GM12865 (cell line): ENCODE results near the gene GNB1L.

ENCODE experiments used
- DNase-seq: peaks from one replicate; pipeline ENCODE4 v3.0.0; 2010; ENCODE audit warnings: low read depth
- H3K4me3 ChIP-seq: 2 replicates; pipeline ENCODE4 v1.5.1; 2011; ENCODE audit warnings: mild to moderate bottlenecking, low read depth, low read length, control low read depth
- CTCF ChIP-seq: IDR thresholded peaks from 2 replicates; pipeline ENCODE4 v1.5.1; 2011; ENCODE audit warnings: low read length, control low read depth, low read depth, inconsistent platforms; ENCODE audit not compliant: insufficient read depth; ENCODE audit errors: missing control alignments

Gene GNB1L

DNA sequence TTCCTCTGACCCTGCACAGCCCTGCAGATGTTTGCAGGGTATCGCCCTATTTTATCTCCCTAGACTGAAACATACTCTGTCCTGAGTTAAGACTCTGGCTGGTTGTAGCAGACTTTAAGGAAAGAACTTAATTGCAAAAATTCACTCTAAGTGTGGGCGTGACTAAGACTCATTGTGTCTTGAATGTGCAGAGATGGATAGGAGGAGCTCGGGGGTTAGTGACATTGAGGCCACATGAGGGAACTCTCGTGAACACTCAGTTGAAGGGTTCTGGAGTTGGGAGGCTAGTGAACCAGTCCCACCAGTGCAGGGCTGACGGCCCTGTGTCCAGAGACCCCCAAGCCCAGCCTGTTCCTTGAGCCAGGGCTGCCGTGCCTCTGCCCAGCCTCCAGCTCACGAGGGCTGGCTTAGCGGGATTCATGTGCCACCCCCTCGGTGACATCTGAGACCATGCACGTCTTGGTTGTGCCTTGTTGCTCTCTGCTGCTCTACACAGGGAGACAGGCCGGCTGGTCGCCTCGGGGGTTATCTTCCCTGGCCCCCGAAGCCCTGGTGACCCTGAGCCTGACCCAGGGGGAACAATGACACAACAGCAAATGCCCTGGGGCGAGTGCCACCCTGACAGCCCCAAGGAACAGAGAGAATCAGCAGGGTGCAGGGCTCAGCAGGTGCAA is 105.5 kb downstream of the GNB1L start:
- DNase-seq, result no peak
- no peak overlapping the region for H3K4me3 ChIP-seq
- no peak for TF ChIP-seq CTCF

DNA sequence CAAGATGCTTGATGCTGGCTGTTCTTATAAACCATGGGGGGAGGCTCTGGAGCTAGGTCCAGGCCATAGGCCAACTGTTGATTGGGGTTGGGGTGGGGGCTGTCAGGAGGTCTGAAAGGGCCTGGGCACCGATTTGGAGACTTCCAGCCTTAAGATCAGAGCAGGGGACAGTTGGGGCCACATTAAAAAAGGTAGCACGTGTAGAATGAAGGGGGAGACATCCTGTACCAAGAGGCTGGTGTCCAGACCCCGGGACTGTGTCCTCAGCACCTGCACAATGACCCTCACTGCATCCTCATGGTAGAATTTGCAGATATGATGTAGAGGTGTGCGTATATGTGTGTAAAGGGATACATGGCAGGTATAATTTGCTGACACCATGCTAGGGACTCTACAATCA is 106.5 kb downstream of the GNB1L start:
- no peak overlapping the region for H3K4me3 ChIP-seq
- TF ChIP-seq CTCF, result no peak
- DNase-seq, result no peak

DNA sequence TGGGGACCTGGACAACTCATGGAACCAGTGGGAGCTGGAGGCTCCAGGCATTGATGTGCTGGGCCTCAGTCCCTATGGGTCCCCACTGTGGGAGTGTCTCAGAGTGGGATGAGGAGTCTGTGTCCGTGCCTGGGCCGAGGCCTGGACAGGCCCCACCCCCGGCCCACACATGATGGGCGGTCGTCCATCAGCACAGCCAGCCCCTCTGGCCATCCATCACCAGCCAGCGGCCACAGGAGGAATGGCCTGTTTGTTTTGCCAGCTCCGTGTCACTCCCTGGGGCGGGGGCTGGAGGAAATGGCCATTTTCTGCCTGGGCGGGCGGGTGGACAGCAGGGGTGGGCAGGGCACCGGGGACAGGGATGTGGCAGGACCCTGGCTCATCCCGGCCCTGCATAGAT is 107.1 kb downstream of the GNB1L start:
- TF ChIP-seq CTCF, result no peak
- no peak overlapping the region for H3K4me3 ChIP-seq
- no peak for DNase-seq

DNA sequence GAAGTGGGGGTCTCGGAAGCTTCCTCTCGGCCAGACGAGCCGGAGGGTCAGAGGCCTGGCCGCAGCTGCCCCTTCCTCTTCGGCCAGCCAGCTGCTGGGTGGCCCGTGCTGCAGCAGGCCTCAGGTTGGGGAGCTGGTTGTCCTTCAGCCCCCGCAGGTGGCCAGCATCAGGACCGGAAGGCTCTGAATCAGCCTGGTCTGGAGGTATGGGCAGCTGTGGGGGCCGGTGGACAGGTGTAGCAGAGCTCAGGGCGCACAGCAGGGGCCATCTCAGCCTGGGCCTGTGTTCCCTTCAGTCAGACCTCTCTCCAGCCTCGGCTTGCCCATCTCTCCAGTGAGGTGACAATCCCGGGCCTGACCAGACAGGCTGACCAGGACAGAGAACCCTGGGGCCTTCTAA is 107.9 kb downstream of the GNB1L start:
- H3K4me3 ChIP-seq, result no peak overlapping the region
- no peak for DNase-seq
- TF ChIP-seq CTCF, result no peak

GRCh38 chr22:19745155-19746101 is 109.2 kb downstream of the GNB1L start:
- no peak for DNase-seq
- no peak for TF ChIP-seq CTCF
- no peak overlapping the region for H3K4me3 ChIP-seq

DNA sequence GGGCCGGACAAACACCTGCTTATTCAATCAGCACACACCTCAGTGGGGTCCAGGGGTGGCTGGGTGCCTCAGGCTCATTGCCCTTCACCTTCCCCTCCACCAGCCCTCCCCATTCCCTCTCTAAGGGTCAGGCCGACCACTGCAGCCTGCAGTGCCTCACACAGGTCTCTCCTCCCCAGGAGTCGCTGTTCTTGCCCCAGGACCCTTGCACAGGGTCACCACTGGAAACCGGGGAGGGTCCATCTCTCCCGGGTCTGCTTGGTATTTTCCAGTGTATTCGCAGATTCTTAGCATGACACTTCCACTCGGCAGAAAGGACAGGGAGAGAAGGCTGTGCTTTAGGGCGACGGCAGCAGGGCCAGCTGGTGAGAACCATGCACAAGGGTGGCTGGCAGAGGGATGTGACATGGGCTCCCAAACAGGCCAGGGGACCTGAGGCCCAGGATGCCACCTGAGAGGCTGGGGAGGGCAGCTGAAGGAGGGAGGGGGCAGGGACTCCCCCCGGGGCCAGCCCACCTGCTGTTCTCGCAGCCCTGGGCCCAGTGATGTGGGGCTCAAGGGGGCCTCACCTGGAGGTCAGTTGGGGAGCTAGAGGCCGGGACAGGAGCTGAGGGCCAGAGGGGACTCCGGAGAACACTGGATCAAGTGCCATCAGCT is 110.2 kb downstream of the GNB1L start:
- no peak for TF ChIP-seq CTCF
- H3K4me3 ChIP-seq, result no peak overlapping the region
- no peak for DNase-seq
